SK-N-SH (cell line): ENCODE data around the gene CCDC87.
A peak's percentile ranks its signal among the peaks of the same experiment; 100 is the strongest.

ENCODE experiments used
- CHD2 ChIP-seq: fragments of 150-350 bp; IDR thresholded peaks from 2 replicates; pipeline ENCODE4 v1.6.1; 2018; ENCODE audit warnings: low read length; ENCODE audit not compliant: partially characterized antibody
- CTCF ChIP-seq: fragments of 200-600 bp; sonication (generic); IDR thresholded peaks from 2 replicates; pipeline ENCODE4 v1.6.1; 2017; ENCODE audit warnings: antibody characterized with exemption, mild to moderate bottlenecking, moderate library complexity
- EP300 ChIP-seq, 2 experiments: IDR thresholded peaks; 2 replicates each; pipeline versions ENCODE4 v1.4.0 to v1.6.1; 2012; ENCODE audit warnings: borderline replicate concordance in 1 of 2, low read depth in 1 of 2, low read length in 1 of 2
- GABPA ChIP-seq: IDR thresholded peaks from 2 replicates; pipeline ENCODE4 v1.4.0; 2012; ENCODE audit warnings: low read depth, mild to moderate bottlenecking
- GATA2 ChIP-seq: sonication (generic); formaldehyde crosslinking; IDR thresholded peaks from 2 replicates; pipeline ENCODE4 v1.5.0; 2020; ENCODE audit warnings: mild to moderate bottlenecking, missing genetic modification reagents
- IRF3 ChIP-seq: fragments of 150-350 bp; IDR thresholded peaks from 2 replicates; pipeline ENCODE4 v1.6.1; 2016; ENCODE audit warnings: mild to moderate bottlenecking, low read depth, low read length
- JUND ChIP-seq: IDR thresholded peaks from 2 replicates; pipeline ENCODE4 v1.4.0; 2012
- MXI1 ChIP-seq: IDR thresholded peaks from 2 replicates; pipeline ENCODE4 v1.6.1; 2012; ENCODE audit warnings: mild to moderate bottlenecking, low read depth, low read length, improper control_type of control experiment
- POLR2AphosphoS5 ChIP-seq: IDR thresholded peaks from 2 replicates; pipeline ENCODE4 v1.6.1; 2012; ENCODE audit warnings: low read depth, low read length
- RXRA ChIP-seq: IDR thresholded peaks from 2 replicates; pipeline ENCODE4 v1.4.0; 2012; ENCODE audit warnings: low read depth, mild to moderate bottlenecking, borderline replicate concordance
- TAF1 ChIP-seq: IDR thresholded peaks from 2 replicates; pipeline ENCODE4 v1.6.1; 2012; ENCODE audit warnings: low read depth, mild to moderate bottlenecking, low read length, moderate library complexity, borderline replicate concordance
- TF ChIP-seq, protein P1 (sequence below): IDR thresholded peaks from 2 replicates; pipeline ENCODE4 v1.4.0; 2012; ENCODE audit warnings: low read depth

DNA sequence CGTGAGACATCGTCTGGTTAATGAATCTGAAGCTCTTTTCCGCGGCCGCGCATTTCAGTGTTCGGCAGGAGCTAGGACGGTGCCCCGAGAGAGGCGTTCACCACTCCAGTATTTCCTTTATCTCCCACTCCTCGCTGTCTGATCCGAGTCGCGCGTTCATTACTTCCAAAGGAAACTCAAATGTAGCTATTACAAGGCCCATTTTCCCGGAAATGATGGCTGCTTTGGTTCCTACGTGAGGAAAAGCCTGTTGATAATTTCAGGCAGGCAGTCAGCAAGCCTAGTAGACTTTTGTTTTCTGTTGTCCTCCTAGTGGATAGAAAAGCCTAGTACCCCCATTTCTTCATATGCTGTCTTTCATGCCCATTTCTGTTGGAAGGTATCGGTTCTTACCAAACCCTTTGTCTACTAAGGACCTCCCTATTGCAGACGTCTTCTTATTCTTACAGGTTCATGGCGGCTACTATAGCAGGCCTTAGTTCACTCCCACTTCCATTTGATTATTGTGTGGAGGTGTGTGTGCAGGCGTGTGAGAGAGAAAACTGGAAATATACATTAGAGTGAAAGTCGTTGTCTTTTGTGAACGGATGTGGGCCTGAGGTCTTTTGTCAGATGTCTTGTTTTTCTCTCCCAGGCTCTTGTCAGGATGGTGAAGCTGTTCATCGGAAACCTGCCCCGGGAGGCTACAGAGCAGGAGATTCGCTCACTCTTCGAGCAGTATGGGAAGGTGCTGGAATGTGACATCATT is 46.4 kb upstream of the CCDC87 start:
- TF ChIP-seq CTCF (0 out of 2 replicates have a peak, but pooled peaks have one; percentile 8), EP300 (IDR thresholded peaks at IDR 0.05; ENCODE audit: borderline replicate concordance in 1 of 2, low read depth in 1 of 2, low read length in 1 of 2) (no peak), POLR2AphosphoS5 (no peak), GABPA (no peak), CHD2 (no peak), RXRA (no peak), MXI1 (no peak; the same call in 1 of the 2 replicates), TAF1 (no peak), GATA2 (CRISPR knock-in tag) (no peak), JUND (no peak), IRF3 (no peak)
- TF ChIP-seq, protein P1, sequence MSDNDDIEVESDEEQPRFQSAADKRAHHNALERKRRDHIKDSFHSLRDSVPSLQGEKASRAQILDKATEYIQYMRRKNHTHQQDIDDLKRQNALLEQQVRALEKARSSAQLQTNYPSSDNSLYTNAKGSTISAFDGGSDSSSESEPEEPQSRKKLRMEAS: no peak
